GM21360 (cell line): ENCODE measurements around the gene FOXP1.
A peak's percentile ranks its signal among the peaks of the same experiment; 100 is the strongest.

Experiments used
- ATAC-seq: cut with Tn5 transposase; IDR thresholded peaks from one replicate; pipeline ENCODE4 v1.9.1; 2021; ENCODE audit warnings: mild to moderate bottlenecking, moderate library complexity; ENCODE audit not compliant: unreplicated experiment

The FOXP1 gene

DNA sequence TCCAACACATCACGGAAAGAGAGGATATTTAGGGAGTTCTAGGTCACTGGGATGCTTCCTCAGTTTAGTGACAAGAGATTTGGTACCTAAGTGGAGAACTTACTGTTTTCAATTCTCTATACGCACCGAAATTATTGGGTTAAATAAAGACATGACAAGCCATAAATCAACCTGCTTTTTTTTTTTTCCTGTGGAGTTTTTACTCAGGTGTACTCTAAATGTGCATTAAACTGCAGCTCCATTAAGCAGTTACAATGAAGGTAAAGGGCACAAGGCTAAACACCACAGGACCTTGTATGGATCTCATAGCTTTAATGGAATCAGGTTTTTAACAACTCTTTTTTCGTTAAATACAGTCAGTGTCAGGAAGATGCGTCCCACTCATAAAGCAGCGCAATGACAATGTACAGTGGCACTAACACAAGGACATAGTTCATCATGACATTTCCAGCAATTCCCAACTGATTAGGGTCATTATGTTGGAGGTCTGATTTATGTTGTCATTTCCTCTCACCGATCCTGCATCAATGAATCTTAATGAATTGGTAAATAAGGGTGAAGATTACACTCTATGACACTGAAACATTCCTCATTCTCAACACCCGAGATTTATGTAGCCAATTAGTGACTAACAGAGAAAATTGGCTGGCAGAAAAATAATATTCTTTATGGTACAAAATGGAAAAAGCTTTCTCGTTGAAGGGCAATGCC, 355.2 kb downstream of the FOXP1 start:
- no peak for ATAC-seq

- no peak for ATAC-seq
These were observed 356.3 kb downstream of the FOXP1 start for GRCh38 chr3:71227270-71227661.

DNA sequence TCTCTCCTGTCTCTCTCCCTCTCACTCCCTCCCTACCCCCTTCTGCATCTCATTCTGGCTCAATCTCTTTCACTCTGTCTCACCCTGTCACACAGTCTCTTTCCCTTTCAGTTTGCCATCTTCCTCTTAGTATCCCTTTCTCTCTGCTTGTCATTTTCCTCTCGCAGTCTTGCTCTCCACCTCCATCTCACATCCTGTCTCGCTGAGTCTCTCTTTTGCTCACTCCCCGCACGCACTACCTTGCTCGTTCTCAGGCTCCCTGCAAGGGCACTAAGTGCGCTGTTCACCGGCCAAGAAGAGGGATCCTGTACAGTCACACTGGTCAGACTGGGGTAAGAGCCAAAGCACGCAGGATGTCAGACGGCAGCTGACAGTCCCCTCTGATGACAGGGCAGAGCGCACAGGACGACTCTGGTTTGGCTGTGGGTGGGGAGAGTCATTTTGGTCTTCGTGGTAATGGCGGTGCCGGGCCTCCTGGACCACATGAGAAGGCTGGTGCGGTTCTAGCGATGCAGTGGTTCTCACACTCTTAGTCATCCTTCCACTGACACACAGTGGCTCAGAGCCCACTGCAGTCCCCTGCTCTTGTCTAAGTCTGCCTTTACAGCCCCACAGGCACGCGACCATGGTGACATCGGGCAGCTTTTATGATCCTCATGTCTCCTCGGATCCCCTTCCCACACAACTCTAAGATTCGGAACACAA, 356.8 kb downstream of the FOXP1 start:
- peak; percentile 81 for ATAC-seq

DNA sequence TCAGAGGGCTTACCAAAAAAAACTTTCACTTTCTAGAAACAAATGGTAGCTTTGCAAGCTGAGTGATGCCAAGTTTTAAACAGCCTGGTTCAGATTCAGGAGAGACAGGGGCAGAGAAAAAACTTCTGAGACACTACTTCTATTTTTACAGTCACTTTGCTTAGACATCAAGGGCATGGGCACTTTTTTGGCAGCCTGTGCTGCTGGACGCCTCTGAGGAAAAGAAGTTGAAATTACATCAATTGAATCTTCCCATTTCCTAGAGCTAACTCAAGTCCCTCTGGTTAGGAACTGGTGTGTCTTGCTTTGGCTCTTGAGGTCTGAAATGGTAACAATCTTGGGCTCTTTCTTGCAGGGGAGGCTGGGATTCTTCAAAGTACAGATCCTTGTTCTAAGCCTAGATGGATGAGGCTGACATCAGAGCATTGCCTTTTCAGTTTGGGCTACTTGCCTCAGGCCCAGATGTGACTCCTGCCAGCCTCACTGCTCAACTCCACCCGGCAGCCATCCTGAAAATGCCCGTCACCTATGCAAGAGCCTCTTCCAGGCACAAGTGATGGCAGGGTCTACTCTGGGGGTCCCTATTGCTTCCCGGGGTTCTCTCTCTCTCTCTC, 357.5 kb downstream of the FOXP1 start:
- ATAC-seq: no peak

DNA sequence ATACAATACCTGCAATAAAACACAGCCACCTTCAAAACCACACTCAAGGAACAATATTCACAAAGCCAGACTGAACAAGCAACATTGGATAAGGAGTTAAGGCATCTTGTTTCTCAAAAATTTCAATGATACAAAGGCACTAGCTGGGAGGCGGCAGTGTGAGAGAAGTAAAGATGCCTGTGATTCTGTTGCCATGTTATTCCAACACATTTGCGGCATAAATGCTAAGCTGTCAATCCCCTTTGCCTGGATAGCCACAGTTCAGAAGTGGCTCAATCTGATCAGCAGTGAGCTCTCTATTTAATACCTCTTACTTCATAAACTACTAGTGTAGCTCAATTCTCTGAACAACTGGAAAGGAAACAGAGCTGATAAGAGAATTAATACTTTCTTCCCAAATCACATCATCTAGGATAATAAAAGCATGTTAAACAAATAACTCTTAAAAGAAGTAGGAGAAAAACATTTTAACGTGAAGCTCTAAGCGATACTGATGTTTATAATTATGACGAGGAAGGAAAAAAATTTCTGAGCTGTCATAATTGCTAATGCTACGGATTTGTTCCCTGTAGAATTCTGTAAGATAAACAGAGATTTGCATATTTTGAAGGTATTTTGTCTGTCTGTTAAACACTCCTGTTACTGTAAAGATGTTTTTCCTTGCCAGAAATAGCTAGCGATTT, 358.4 kb downstream of the FOXP1 start:
- no peak for ATAC-seq

- ATAC-seq: peak; percentile 96
These were observed 363.5 kb downstream of the FOXP1 start for GRCh38 chr3:71219744-71220638.

DNA sequence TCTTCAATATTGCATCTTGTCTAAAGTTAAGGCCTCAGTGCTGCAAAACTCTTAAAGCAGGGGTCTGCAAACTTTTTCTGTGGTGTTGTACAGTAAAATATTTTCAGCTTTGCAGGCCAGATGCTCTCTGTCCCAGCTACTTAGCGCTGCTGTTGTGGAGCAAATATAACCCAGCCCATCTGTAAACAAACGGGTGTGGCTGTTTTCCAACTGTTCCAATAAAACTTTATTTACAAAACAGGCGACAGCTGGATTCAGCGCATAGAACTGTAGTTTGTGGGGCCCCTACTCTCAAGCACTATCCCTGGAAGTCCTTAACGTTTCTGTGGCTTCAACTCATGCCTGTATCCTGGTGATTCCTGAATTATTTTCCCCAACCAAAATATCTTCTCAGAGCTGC, 365.0 kb downstream of the FOXP1 start:
- ATAC-seq: no peak

DNA sequence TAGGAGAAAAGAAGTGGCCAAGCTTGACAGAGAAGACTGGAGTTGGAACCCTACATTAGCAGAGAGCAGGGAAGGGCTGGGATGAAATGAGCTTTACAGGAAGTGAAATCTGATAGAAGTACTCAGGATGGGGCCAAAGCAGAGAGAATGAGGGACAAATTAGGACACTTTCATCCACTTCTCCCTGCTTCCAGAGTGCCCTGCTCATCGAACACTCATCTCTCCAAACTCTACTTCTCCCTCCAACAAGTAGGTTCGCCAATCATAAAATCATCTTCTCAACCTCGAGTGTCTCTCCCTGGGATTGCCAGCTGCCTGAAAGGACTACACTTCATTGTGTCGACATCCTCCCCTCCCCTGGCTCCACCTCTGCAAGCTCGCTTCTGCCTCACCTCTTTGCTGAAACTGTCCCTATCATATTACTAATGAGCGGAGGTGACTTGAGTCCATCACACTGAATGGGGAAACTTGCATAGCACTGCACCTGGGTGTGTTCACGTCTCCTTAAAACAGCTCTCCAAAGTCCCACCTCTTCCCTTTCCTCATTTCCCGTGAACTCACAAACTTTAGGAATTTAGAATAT, 365.8 kb downstream of the FOXP1 start:
- no peak for ATAC-seq

DNA sequence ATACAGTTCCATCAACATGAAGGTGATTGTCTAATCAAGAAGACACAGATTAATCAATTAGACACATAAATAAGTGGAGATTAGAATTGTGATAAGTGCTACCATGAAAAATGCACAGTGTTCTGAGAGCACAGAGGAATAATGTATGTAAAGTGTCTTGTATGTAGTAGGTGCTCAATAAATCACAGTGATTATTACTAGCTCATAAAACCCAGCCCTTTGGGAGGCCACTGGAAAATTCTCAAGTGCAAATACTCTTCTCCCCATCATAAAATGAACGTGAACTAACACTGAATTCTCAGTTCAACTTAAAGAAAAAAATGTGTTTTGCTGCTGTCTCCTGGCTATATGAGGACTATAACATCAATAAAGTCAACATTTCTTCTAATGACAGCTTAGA, 368.2 kb downstream of the FOXP1 start:
- no peak for ATAC-seq

- no peak for ATAC-seq
These were observed 368.7 kb downstream of the FOXP1 start for GRCh38 chr3:71214797-71215196.

DNA sequence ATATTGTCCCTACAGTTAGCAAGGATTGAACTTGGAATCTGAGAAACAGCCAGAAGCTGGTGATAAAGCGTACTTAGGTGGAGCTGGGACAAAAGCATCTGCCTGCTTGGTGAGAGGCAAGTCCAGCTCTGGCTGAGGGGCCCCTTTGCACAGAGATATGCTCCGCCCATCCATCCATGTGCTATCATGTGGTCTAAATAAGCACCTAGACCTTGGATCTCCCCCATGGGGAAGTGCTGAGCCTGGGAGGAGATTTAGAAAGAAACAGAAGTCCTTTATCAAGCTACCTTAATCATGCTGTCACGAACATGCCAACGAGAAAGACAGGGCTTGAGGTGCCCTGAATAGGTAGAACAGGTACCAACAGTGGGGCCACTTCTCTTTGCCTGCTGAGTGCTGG, 369.5 kb downstream of the FOXP1 start:
- ATAC-seq: no peak

DNA sequence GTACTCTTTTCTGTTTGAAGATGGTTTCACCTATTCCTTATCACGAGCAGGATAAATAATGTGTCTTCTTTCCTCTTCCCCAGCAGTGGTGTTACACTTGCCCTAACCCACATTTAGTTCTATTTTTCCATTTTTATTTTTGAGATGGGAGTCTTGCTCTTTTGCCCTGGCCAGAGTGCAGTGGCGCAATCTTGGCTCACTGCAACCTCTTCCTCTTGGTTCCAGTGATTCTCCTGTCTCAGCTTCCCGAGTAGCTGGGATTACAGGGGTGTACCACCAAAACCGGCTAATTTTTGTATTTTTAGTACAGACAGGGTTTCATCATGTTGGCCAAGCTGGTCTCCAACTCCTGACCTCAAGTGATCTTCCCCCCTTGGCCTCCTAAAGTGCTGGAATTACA, 372.4 kb downstream of the FOXP1 start:
- no peak for ATAC-seq

DNA sequence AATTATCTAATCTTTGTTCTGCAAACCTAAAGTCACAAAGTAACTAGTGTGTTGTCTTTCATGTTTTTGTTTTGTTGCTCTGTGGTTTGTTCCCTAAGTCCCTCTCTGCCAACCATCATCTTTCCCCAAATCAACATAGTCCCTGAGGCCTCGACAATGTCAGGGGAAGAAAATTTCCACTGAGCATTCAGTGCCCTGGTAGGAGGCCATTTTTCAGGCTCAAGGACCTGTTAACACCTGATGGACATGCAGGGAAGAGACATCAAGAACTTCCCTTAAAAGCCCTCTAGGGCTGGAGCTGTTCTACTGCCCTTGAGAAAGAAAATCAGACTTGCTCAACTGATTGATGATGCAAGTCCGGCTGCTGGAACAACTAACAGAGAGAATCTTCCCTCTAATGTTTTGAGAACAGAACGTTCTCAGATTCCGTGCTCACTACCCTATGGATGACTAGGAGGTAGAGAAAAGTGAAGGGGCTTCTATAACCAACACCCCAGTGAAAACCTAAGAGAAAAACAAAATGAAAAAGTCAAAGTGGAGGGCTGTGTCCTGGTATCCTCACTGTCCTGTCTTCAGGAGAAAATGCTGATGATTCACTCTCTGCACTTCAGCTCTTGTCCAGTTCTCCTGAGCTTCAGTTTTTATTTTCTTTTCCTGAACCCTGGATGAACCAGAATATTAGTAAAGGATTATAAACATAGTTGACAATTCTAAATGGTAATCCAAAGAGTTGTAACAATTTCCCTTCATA, 373.1 kb downstream of the FOXP1 start:
- ATAC-seq: no peak

DNA sequence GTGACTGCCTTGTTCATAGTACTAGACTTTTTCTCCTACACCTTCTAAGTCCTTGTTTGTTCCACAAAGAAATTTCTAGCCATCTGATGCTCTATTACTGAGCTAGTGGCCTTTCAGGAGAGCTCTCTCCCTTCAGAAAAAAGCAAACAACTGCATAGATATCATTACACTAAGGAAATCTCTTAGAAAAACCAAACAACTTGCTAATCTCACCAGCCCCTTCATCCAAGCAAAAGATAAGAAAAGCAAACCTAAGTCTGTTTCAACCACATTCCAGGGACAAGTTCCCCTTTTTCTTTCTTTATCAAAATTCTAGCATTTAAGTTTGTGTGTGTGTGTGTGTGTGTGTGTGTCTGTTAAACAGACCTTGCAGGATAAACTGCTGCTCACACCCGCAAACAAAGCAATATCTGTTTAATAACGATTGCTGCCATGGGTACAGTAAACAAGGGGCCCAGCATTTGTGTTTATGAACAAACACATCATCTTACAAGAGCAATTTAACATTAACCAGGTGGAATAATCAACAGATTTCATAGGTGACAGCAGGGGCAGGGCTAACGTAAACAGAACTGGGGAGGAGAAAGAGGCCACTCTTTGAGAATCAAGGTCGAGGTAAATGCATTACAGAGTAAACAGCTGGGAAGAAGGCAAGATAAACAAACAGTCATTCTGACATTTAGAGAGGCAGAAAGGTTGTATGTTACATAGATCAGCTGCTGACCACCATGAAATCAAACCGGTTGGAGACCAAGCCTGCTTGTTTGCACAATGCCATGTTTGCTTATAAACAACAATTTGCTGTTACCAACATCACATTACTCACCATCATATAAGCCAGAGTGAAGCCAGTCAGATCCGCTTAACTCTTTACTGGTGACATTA, 375.1 kb downstream of the FOXP1 start:
- ATAC-seq: no peak

DNA sequence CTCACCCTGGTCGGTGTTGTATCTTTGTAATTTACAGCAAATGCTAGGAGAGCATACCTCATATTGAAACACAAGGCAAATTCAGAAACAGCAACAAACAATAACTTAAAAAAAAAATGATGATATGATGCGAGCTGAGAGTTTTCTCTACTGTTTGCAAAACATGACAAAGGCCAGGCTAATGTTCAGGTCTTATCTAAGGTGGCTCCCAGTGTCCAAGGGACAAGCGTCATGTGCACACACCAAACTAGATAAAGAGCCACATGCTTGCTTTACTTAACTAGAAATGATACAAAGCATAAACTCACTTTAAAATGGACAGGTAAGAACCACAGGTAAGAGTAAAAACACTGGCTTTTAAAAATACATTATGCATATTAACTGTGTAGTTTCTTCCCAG, 375.9 kb downstream of the FOXP1 start:
- ATAC-seq: no peak

- no peak for ATAC-seq
These were observed 377.0 kb downstream of the FOXP1 start for GRCh38 chr3:71206305-71207165.

DNA sequence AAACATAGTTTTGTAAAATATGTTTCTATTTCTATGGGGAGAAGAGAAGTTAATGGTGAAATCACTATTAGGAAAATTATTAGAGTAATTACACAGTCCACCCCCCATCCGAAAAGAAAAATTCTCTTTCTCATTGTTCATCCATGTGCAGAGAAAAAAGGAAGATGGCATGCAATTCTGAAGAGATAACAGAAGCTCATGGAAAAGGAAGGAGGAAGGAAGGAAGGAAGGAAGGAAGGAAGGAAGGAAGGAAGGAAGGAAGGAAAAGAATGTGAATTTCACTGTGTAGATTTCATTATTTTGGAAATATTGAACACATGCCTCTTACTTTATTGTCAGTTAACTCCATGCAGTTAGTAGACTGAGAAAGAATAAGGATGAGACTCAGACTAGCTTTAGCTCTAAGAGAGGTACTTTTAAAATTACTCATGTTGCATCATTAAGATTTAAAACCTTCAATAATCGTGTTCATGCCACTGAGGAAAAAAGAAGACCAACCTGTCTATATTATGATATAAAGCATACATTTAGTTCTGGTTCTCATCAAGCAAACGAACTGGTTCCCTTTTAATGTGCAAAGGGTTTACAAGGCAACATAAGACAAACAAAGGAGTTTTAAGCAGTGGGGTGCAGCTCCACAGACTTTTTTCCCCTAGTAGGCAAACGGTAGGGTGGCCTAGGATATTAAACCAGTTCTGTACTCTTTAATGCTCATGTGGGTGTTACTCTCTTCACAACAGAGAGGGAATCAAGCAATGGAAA, 379.6 kb downstream of the FOXP1 start:
- ATAC-seq: no peak
